ENCODE results near the gene RHBDD2.

RHBDD2 gene

DNA sequence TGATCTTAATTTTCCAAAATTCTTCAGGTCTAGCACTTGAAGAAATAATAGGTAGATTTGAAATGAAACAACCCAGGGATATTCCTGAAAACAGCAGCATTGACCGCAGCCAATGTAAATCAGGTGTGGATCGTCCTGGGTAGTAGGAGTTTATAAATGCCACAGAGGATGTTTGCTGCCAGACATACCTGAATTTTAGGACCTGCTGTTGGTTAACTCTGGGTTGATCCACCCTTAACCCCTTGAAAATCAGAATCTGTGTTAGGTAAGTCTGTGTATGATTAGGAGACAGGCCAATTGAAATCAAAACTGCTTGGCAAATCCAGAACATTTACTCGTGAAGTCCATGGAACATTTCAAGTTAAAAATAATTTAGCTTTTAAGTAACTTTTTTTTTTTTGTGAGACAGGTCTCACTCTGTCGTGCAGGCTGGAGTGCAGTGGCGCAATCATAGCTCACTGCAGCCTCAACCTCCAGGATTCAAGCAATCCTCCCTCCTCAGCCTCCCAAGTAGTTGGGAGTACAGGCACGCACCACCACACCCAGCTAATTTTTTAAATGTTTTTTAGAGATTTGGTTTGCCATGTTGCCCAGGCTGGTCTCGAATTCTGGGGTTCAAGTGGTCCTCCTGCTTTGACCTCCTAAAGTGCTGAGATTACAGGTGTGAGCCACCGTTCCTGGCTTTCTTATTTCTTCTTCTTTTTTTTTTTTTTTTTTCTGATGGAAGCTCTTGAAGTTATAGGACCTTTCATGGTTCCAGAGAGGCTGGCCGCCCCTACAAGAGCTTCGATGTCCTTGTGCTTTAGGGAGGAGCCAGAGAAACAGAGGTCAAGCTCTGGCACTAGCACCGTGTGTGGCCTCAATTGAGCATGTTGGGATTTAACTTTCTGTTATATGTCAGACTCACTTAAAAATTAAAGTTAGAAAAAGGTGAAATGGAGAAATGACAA, 38.1 kb downstream of the RHBDD2 start:
- Histone ChIP-seq H3K9ac (ENCODE audit: insufficient read length, low read depth) (no peak overlapping the region), H3K36me3 (ENCODE audit: insufficient read depth, insufficient read length, low read length) (peaks cover 11% of the 10 kb centered on the region), H3K9me3 (ENCODE audit: insufficient read depth, low read length) (no peaks in the 10 kb centered on the region), H3K4me1 (ENCODE audit: insufficient read depth, insufficient read length) (peaks cover 4% of the 10 kb centered on the region), H3K4me3 (ENCODE audit: insufficient read length, low read depth) (no peak overlapping the region), H3K27me3 (ENCODE audit: insufficient read depth, insufficient read length) (no peaks in the 10 kb centered on the region)
- no peak for DNase-seq (ENCODE audit: low read depth, low spot score)
- TF ChIP-seq ZNF274 (IDR thresholded peaks at IDR 0.05; ENCODE audit: low read depth, low read length) (no peak), SUZ12 (IDR thresholded peaks at IDR 0.05; ENCODE audit: extremely low read depth, insufficient read depth, insufficient read length) (no peak), YY1 (IDR thresholded peaks at IDR 0.05; ENCODE audit: insufficient read depth, insufficient read length) (no peak)

DNA sequence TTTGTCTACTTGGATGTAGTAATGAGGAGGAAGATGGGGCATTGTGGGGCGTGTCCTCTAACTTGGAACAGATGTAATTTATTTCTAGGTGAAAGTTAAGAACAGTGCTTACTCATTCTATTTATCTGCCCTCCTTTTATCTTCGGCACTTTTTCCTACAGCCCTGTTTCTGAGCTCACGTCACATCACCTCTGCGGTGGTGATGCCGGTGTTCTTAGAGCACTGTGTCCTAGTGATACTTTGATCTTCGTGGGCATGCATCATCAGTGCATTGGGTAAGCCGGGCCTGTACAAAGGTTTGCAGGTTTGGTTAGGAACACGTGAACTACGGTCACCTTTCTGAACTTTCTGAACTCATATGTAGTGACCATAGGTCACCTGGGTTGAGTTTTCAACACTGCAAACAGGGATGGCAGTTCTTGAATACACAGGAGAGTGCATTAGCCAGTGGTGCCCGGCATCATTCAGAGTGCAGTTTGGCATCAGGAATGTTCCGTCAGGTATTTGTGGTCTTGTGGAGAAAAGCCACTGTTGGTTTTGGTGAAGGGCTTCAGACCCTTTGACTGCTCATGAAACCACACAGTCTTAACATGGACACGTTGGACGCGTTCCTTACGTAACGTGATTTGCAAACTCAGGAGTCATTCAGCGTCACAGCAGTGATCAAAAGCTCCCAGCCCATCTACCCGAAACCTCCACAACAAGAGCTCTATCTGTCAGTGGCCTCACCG, 41.8 kb downstream of the RHBDD2 start:
- no peaks in the 10 kb centered on the region for H3K27me3 ChIP-seq (ENCODE audit: insufficient read depth, insufficient read length)
- peaks cover 11% of the 10 kb centered on the region for H3K36me3 ChIP-seq (ENCODE audit: insufficient read depth, insufficient read length, low read length)
- no peaks in the 10 kb centered on the region for H3K9me3 ChIP-seq (ENCODE audit: insufficient read depth, low read length)
- no peak overlapping the region for H3K9ac ChIP-seq (ENCODE audit: insufficient read length, low read depth)
- no peak overlapping the region for H3K4me3 ChIP-seq (ENCODE audit: insufficient read length, low read depth)
- peaks cover 4% of the 10 kb centered on the region for H3K4me1 ChIP-seq (ENCODE audit: insufficient read depth, insufficient read length)
- DNase-seq (ENCODE audit: low read depth, low spot score): no peak
- no peak for TF ChIP-seq ZNF274 (IDR thresholded peaks at IDR 0.05; ENCODE audit: low read depth, low read length)
- TF ChIP-seq YY1 (IDR thresholded peaks at IDR 0.05; ENCODE audit: insufficient read depth, insufficient read length): no peak
- TF ChIP-seq SUZ12 (IDR thresholded peaks at IDR 0.05; ENCODE audit: extremely low read depth, insufficient read depth, insufficient read length): no peak

DNA sequence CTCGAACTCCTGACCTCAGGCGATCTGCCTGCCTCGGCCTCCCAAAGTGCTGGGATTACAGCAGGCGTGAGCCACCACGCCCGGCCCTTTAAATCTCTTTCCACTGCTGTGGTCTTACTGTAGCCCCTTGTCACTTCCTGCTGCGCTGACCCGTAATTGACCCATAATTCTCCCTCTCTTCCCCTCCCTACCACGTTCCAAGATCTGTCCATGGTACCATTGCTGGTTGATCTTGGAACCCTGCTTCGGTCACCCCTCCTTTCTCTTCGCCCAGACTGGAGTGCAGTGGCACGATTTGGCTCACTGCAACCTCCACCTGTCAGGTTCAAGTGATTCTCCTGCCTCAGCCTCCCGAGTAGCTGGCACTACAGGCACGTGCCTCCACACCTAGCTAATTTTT, 42.6 kb downstream of the RHBDD2 start:
- TF ChIP-seq SUZ12 (IDR thresholded peaks at IDR 0.05; ENCODE audit: extremely low read depth, insufficient read depth, insufficient read length) (no peak), ZNF274 (IDR thresholded peaks at IDR 0.05; ENCODE audit: low read depth, low read length) (no peak), YY1 (IDR thresholded peaks at IDR 0.05; ENCODE audit: insufficient read depth, insufficient read length) (no peak)
- no peak for DNase-seq (ENCODE audit: low read depth, low spot score)
- peaks cover 11% of the 10 kb centered on the region for H3K36me3 ChIP-seq (ENCODE audit: insufficient read depth, insufficient read length, low read length)
- no peaks in the 10 kb centered on the region for H3K27me3 ChIP-seq (ENCODE audit: insufficient read depth, insufficient read length)
- no peak overlapping the region for H3K4me3 ChIP-seq (ENCODE audit: insufficient read length, low read depth)
- peaks cover 4% of the 10 kb centered on the region for H3K4me1 ChIP-seq (ENCODE audit: insufficient read depth, insufficient read length)
- H3K9ac ChIP-seq (ENCODE audit: insufficient read length, low read depth): no peak overlapping the region
- no peaks in the 10 kb centered on the region for H3K9me3 ChIP-seq (ENCODE audit: insufficient read depth, low read length)

DNA sequence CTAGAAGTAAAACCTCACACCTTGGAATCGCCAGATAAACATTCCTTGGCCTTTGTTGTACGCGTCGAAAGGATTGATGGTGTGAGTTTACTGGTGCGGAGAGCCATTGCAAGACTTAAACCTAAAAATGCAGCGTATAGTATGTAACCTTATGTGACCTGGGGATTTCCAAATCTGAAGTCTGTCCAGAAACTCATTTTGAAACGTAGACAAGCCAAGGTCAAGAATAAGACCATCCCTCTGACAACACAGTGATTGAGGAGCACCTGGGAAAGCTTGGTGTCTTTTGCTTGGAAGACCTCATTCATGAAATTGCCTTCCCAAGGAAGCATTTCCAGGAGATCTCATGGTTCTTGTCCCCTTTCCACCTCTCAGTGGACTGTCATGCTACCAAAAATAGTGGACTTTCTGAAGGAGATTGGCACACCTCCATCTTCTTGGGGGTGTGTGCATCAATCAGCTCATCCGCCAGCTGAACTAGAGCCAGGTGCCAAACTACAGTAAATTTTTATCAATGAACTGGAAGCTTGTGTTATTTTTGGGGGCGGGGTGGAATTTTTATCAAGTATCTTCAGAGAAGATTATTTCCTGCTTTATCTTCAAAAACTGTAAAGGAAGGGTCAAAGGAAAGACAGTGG, 44.3 kb downstream of the RHBDD2 start:
- Histone ChIP-seq H3K4me3 (ENCODE audit: insufficient read length, low read depth) (no peak overlapping the region), H3K36me3 (ENCODE audit: insufficient read depth, insufficient read length, low read length) (peaks cover 11% of the 10 kb centered on the region), H3K9ac (ENCODE audit: insufficient read length, low read depth) (no peak overlapping the region), H3K27me3 (ENCODE audit: insufficient read depth, insufficient read length) (no peaks in the 10 kb centered on the region), H3K9me3 (ENCODE audit: insufficient read depth, low read length) (no peaks in the 10 kb centered on the region), H3K4me1 (ENCODE audit: insufficient read depth, insufficient read length) (peaks cover 4% of the 10 kb centered on the region)
- no peak for DNase-seq (ENCODE audit: low read depth, low spot score)
- TF ChIP-seq ZNF274 (IDR thresholded peaks at IDR 0.05; ENCODE audit: low read depth, low read length): no peak
- no peak for TF ChIP-seq SUZ12 (IDR thresholded peaks at IDR 0.05; ENCODE audit: extremely low read depth, insufficient read depth, insufficient read length)
- TF ChIP-seq YY1 (IDR thresholded peaks at IDR 0.05; ENCODE audit: insufficient read depth, insufficient read length): no peak

DNA sequence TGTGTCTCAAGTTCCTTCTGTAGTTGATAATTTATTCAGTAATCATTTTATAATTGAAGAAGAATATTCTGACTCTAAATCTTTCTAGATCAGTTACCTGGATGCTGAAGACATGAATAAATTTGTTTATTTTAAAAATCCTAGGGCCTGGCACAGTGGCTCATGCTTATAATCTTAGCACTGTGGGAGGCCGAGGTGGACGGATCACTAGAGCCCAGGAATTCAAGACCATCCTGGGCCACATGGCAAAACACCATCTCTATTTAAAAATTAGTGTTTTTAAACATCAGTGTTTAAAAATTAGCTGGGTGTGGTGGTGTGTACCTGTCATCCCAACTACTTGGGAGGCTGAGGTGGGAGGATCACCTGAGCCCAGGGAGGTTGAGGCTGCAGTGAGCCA, 45.4 kb downstream of the RHBDD2 start:
- DNase-seq (ENCODE audit: low read depth, low spot score): no peak
- TF ChIP-seq YY1 (IDR thresholded peaks at IDR 0.05; ENCODE audit: insufficient read depth, insufficient read length) (no peak), ZNF274 (IDR thresholded peaks at IDR 0.05; ENCODE audit: low read depth, low read length) (no peak), SUZ12 (IDR thresholded peaks at IDR 0.05; ENCODE audit: extremely low read depth, insufficient read depth, insufficient read length) (no peak)
- no peaks in the 10 kb centered on the region for H3K27me3 ChIP-seq (ENCODE audit: insufficient read depth, insufficient read length)

DNA sequence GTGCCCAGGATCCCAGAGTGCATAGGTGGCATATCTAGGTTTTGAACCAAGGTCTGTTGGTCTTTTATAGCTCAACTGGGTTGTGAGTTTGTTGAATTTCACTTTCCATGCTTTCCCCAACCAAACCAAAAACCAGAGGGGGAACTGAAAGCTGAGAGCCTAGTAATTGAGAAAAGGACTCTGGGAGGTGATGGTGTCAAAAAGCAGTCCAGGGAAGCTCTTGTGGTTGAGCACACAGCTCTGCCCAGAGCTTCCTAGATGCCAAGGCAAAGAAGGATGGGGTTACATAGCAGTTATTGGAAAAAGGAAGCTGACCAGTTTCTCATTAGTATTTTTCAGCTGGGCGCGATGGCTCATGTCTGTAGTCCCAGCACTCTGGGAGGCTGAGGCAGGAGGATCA, 46.1 kb downstream of the RHBDD2 start:
- Histone ChIP-seq H3K9ac (ENCODE audit: insufficient read length, low read depth) (no peak overlapping the region), H3K4me1 (ENCODE audit: insufficient read depth, insufficient read length) (no peaks in the 10 kb centered on the region), H3K4me3 (ENCODE audit: insufficient read length, low read depth) (no peak overlapping the region), H3K9me3 (ENCODE audit: insufficient read depth, low read length) (no peaks in the 10 kb centered on the region), H3K27me3 (ENCODE audit: insufficient read depth, insufficient read length) (no peaks in the 10 kb centered on the region), H3K36me3 (ENCODE audit: insufficient read depth, insufficient read length, low read length) (peaks cover 17% of the 10 kb centered on the region)
- TF ChIP-seq YY1 (IDR thresholded peaks at IDR 0.05; ENCODE audit: insufficient read depth, insufficient read length) (no peak), SUZ12 (IDR thresholded peaks at IDR 0.05; ENCODE audit: extremely low read depth, insufficient read depth, insufficient read length) (no peak), ZNF274 (IDR thresholded peaks at IDR 0.05; ENCODE audit: low read depth, low read length) (no peak)
- no peak for DNase-seq (ENCODE audit: low read depth, low spot score)

More for the DNA sequence above, 45.4 kb downstream of the RHBDD2 start:
- no peaks in the 10 kb centered on the region for H3K4me1 ChIP-seq (ENCODE audit: insufficient read depth, insufficient read length)
- H3K9ac ChIP-seq (ENCODE audit: insufficient read length, low read depth): no peak overlapping the region
- H3K36me3 ChIP-seq (ENCODE audit: insufficient read depth, insufficient read length, low read length): peaks cover 13% of the 10 kb centered on the region
- no peak overlapping the region for H3K4me3 ChIP-seq (ENCODE audit: insufficient read length, low read depth)
- no peaks in the 10 kb centered on the region for H3K9me3 ChIP-seq (ENCODE audit: insufficient read depth, low read length)

Data from NT2/D1 (cell line).